Adrenal gland (tissue), 12 donors: ENCODE measurements around the gene CSNK1E. TPM values are rescaled to one million over a fixed set of nuclear protein-coding genes. Genes with fewer than 3 reads are reported as not detected.

Experiments
- DNase-seq, 7 donors: peaks; one replicate each; pipeline ENCODE4 v3.0.0-alpha.2; 2019 to 2020
- H3K27ac ChIP-seq, 5 donors: fragments of 200-600 bp; sonication (generic) in 4 of 5; 1 replicate in 3 of 5; 2 replicates in 2 of 5; pipeline versions ENCODE4 v1.5.1 to v1.8.0; 2016 to 2020; ENCODE audit warnings: mild to moderate bottlenecking in 1 of 5
- H3K27me3 ChIP-seq: fragments of 200-600 bp; 2 replicates; pipeline ENCODE4 v1.8.0; 2021
- H3K36me3 ChIP-seq, 2 donors: fragments of 200-600 bp; replicated peaks in 1 of 2; 1 replicate in 1 of 2; 2 replicates in 1 of 2; pipeline versions ENCODE4 v1.5.1 to v1.8.0; 2018 to 2022
- H3K4me1 ChIP-seq, 2 donors: fragments of 200-600 bp; replicated peaks in 1 of 2; 1 replicate in 1 of 2; 2 replicates in 1 of 2; pipeline versions ENCODE4 v1.5.1 to v1.8.0; 2018 to 2021
- H3K4me3 ChIP-seq, 4 donors: fragments of 200-600 bp; sonication (generic) in 3 of 4; one replicate each; pipeline ENCODE4 v1.5.1; 2016 to 2018
- H3K9me3 ChIP-seq, 3 donors: fragments of 200-600 bp; sonication (generic) in 1 of 3; replicated peaks in 1 of 3; 1 replicate in 2 of 3; 2 replicates in 1 of 3; pipeline versions ENCODE4 v1.5.1 to v1.8.0; 2016 to 2021
- POLR2A ChIP-seq, 2 donors: fragments of 450-650 bp; IDR thresholded peaks; one replicate each; pipeline ENCODE4 v1.6.1; 2017; ENCODE audit warnings: antibody characterized with exemption in 2 of 2, mild to moderate bottlenecking in 2 of 2, moderate library complexity in 1 of 2
- WGBS, 4 donors: extraction: QIAGEN DNeasy Blood & Tissue Kit in 2 of 4; methylation state at CpG; one replicate each; pipeline versions ENCODE4 v1.1.5 to v1.1.7; 2013 to 2017; 5-methylcytosine and 5-hydroxymethylcytosine counted together
- intact Hi-C, 2 donors: fragments of 100-400 bp; cut with DNase I; formaldehyde crosslinking; loops; one replicate each; pipeline versions ENCODE4 v1.14.1 to v1.15.0; 2022 to 2023
- polyA plus RNA-seq, 3 donors: library from polyadenylated mRNA; stranded (reverse); fragments of 200-250 nt in 2 of 3; fragments of 350-450 nt in 1 of 3; fragmentation: Illumina TruSeq in 1 of 3; extraction: RNeasy Lipid Tissue Mini Kit (QIAGEN cat#74804) in 1 of 3; gene quantifications; one replicate each; pipeline ENCODE4 v1.2.3, GENCODE V29; 2013 to 2014
- total RNA-seq, 9 donors: library from RNA; depleted of rRNA in 4 of 9; stranded (reverse); fragments of >200 nt in 4 of 9; fragments of 120-200 nt in 1 of 9; fragmentation: NEBNext Ultra II Directional in 1 of 9; extraction: Animal tissue kit (Norgen Biotek cat#: 25700) in 1 of 9; gene quantifications; one replicate each; pipeline versions ENCODE4 v1.1.0 to v1.2.4, GENCODE V29; 2013 to 2023
- TF ChIP-seq, protein P1 (sequence below), 6 experiments: fragments of 450-650 bp in 4 of 6; fragments of 200-600 bp in 2 of 6; sonication (generic) in 1 of 6; IDR thresholded peaks; 1 replicate in 5 of 6; 2 replicates in 1 of 6; pipeline versions ENCODE4 v1.5.1 to v1.8.0; 2016 to 2021; ENCODE audit warnings: antibody characterized with exemption in 6 of 6, mild to moderate bottlenecking in 2 of 6, moderate library complexity in 1 of 6
- donor health status: healthy with polysubstance abuse.
- donor health status: Bipolar disorder and iron deficiency.
- donor health status: DM: yes; HTN: yes; CAD: no.
- donor health status: DM: no; HTN: no; CAD: no.
- donor health status: DM: no; HTN: no; CAD: no.
- donor health status: DM: yes; HTN: yes; CAD: no.

CSNK1E gene
- total and polyA plus RNA-seq, 12 donors = 28.4 to 142 (median 73.7) TPM

DNA sequence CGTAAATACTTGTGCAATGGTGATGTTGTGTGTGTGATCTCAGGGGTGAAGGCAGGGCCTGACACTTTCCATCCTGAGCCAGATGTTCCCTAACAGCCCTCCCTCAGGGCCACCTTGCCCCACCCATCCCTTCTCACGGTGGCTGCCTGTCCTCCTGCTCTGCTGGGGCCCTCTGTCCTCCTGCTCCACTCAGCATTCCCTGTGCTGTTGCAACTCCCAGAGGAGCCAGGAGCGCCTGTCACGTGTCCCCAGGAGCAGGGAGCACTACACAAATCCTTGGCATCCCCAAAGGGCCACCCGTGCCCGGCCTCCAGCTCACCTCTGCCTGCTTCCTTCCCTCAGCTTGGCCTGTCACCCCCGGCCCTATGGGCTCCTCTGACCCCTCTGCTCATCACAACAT, 10.2 kb upstream of the CSNK1E start:
- no peak overlapping the region for H3K27ac ChIP-seq
- no peaks in the 10 kb centered on the region for H3K36me3 ChIP-seq
- no peak overlapping the region for H3K4me3 ChIP-seq
- DNase-seq = no peak
- H3K27me3 ChIP-seq = no peaks in the 10 kb centered on the region
- TF ChIP-seq POLR2A (IDR thresholded peaks at IDR 0.05) = no peak
- TF ChIP-seq, protein P1, sequence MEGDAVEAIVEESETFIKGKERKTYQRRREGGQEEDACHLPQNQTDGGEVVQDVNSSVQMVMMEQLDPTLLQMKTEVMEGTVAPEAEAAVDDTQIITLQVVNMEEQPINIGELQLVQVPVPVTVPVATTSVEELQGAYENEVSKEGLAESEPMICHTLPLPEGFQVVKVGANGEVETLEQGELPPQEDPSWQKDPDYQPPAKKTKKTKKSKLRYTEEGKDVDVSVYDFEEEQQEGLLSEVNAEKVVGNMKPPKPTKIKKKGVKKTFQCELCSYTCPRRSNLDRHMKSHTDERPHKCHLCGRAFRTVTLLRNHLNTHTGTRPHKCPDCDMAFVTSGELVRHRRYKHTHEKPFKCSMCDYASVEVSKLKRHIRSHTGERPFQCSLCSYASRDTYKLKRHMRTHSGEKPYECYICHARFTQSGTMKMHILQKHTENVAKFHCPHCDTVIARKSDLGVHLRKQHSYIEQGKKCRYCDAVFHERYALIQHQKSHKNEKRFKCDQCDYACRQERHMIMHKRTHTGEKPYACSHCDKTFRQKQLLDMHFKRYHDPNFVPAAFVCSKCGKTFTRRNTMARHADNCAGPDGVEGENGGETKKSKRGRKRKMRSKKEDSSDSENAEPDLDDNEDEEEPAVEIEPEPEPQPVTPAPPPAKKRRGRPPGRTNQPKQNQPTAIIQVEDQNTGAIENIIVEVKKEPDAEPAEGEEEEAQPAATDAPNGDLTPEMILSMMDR (IDR thresholded peaks at IDR 0.05) = no peak
- intact Hi-C loops = no loop called here
- 76 to 92% (median 82%) methylated on average over 7 of the region's 7 CpGs for WGBS, 4 donors
- H3K4me1 ChIP-seq = no peaks in the 10 kb centered on the region
- H3K9me3 ChIP-seq = no peaks in the 10 kb centered on the region

DNA sequence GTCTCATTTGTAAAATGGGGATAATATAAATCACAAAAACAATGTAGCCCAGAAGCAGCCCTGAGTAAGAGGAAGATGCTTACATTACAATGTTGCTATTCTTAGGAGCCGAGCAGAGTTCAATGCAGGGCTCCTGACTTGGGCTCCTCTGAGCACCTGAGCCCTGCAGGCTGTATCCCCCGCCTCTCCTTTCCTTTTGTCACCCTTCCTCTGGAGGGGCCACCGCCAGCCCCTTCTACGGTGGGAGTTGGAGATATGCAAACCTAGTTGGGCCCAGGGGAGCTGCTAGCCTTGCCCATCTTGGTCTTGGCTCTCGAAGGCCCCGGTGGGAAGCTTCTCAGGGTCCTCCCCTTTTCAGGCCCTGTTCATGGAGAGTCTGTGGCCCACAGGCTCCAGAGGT, 8.4 kb upstream of the CSNK1E start:
- Histone ChIP-seq H3K36me3 (no peaks in the 10 kb centered on the region), H3K27ac (no peak overlapping the region), H3K4me3 (no peak overlapping the region), H3K27me3 (no peaks in the 10 kb centered on the region), H3K4me1 (peaks cover 0 to 6% of the 10 kb centered on the region in 2 donors), H3K9me3 (no peaks in the 10 kb centered on the region)
- no peak for DNase-seq
- intact Hi-C loops = no loop called here
- WGBS, 4 donors = 92 to 100% (median 95%) methylated on average over 2 to 6 of the region's 6 CpGs
- TF ChIP-seq, protein P1 (IDR thresholded peaks at IDR 0.05) = no peak
- no peak for TF ChIP-seq POLR2A (IDR thresholded peaks at IDR 0.05)

DNA sequence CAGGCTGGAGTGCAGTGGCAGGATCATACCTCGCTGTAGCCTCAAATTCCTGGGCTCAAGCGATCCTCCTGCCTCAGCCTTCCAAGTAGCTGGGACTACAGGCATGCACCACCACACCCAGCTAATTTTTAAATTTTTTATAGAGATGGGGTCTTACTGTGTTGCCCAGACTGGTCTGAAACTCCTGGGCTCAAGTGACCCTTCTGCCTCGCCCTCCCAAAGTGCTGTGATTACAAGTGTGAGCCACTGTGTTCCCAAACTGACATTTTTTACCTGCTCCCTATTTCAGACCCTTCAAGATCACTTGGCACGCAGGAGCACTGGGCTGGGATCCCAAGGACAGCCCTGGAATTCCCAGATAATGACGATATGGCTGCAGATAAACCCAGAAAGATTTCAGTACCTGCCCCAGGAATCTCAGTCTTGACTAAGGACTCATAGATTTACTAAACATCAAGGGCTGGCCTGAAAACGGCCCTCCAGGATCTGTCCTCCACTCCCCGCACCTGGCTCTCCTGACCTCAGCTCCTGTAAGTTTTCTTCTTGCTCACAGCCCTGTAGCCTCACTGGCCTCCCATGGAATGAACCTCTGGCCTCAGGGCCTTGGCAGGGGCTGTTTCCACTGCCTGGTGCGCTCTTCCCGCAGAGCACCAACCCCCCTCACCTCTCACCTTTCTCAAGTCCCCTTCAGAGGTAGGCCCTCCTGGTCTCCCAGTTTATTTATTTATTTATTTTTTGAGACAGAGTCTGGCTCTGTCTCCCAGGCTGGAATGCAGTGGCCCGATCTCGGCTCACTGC, 3.6 kb upstream of the CSNK1E start:
- WGBS, 4 donors = 72 to 83% (median 72%) methylated on average over 11 of the region's 11 CpGs
- no peaks in the 10 kb centered on the region for H3K9me3 ChIP-seq
- H3K27ac ChIP-seq = peak overlapping the region in 1 of 5 donors; percentile 17
- peak in 4 of 7 donors; percentile 60 to 78 (median 64) for DNase-seq
- H3K4me3 ChIP-seq = no peak overlapping the region
- H3K4me1 ChIP-seq = peaks cover 11 to 23% of the 10 kb centered on the region in 2 donors
- intact Hi-C loops = no loop called here
- TF ChIP-seq POLR2A (IDR thresholded peaks at IDR 0.05) = no peak
- H3K27me3 ChIP-seq = no peaks in the 10 kb centered on the region
- no peaks in the 10 kb centered on the region for H3K36me3 ChIP-seq

DNA sequence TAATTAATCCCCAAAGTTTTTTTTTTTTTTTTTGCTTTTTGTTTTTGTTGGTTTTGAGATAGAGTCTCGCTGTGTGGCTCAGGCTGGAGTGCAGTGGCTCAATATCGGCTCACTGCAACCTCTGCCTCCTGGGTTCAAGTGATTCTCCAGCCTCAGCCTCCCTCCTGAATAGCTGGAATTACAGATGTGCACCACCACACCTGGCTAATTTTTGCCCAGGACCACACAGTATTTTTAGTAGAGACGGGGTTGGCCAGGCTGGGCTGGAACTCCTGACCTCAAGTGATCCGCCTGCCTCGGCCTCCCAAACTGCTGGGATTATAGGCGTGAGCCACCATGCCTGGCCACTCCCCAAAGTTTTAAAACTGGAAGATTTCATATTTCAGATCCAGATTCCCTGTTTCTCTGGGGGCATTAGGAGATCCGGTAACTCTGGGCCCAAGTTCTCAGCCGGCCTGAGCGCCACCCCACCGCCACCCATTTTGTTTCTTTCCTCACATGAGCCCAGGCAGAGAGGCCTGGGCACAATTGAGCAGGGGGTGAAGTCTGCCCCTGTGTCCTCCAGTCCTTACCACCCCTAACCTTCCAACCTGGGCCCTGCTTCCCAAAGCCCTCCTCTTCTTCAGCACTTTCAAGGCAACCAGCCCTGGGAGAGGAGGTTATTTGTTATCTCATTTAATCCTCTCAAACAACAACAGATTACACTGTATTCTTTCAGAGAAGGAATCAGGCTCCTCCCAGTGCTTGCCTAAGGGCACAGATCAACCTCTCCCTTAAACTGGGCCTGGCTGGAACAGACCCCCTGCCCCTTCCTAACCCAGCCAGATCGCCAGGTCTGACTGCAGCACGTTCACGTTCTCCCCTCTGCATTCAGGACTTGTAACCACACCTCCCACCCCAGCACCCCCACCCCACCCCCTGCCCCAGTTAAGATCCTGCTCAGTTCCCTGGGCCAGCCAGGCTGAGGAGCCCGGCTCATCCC, 1.9 kb upstream of the CSNK1E start:
- H3K27me3 ChIP-seq = no peaks in the 10 kb centered on the region
- intact Hi-C loops = no loop called here
- WGBS, 4 donors = 90 to 93% (median 91%) methylated on average over 13 to 14 of the region's 14 CpGs
- peaks cover 25 to 40% of the 10 kb centered on the region in 2 donors for H3K4me1 ChIP-seq
- TF ChIP-seq, protein P1 (IDR thresholded peaks at IDR 0.05) = no peak
- no peak for TF ChIP-seq POLR2A (IDR thresholded peaks at IDR 0.05)
- H3K9me3 ChIP-seq = no peaks in the 10 kb centered on the region
- peak overlapping the region; percentile 93 to 98 (median 97) for H3K27ac ChIP-seq
- no peaks in the 10 kb centered on the region for H3K36me3 ChIP-seq
- DNase-seq = no peak
- H3K4me3 ChIP-seq = no peak overlapping the region
